Kidney (tissue), 14 donors: ENCODE measurements around the gene EEF1A1. TPM values are rescaled to one million over a fixed set of nuclear protein-coding genes. Genes with fewer than 3 reads are reported as not detected.
"Not testable (repeated sequence)": the region's sequence is repeated elsewhere in the genome, so short reads cannot be mapped to it uniquely, and the experiment has no call there.

Experiments used
- DNase-seq, 5 donors: peaks; one replicate each; pipeline ENCODE4 v3.0.0-alpha.2; 2013 to 2020
- FAIRE-seq: peaks from 2 replicates; lab custom pipeline; 2012; peaks lifted over from hg19 to GRCh38; lab: Jason Lieb, UNC
- H3K27ac ChIP-seq, 2 donors: one replicate each; pipeline ENCODE4 v1.7.0; 2013; ENCODE audit warnings: low read depth in 2 of 2, low read length in 2 of 2, inconsistent platforms in 1 of 2
- H3K27me3 ChIP-seq: one replicate; pipeline ENCODE4 v1.7.1; 2013; ENCODE audit warnings: low read length, inconsistent platforms; ENCODE audit not compliant: control insufficient read depth, insufficient read depth
- H3K36me3 ChIP-seq, 3 donors: one replicate each; pipeline versions ENCODE4 v1.7.0 to v1.7.1; 2013; ENCODE audit warnings: low read length in 3 of 3, control low read depth in 1 of 3, inconsistent platforms in 1 of 3; ENCODE audit not compliant: insufficient read depth in 3 of 3, control insufficient read depth in 2 of 3
- H3K4me1 ChIP-seq, 3 donors: one replicate each; pipeline versions ENCODE4 v1.7.0 to v1.7.1; 2013; ENCODE audit warnings: low read length in 3 of 3, inconsistent platforms in 1 of 3, low read depth in 1 of 3; ENCODE audit not compliant: control insufficient read depth in 2 of 3, insufficient read depth in 2 of 3
- H3K4me3 ChIP-seq, 3 donors: one replicate each; pipeline versions ENCODE4 v1.7.0 to v1.8.1; 2013; ENCODE audit warnings: low read length in 3 of 3, control low read depth in 1 of 3, inconsistent platforms in 1 of 3
- H3K9ac ChIP-seq, 3 donors: one replicate each; pipeline versions ENCODE4 v1.7.0 to v1.7.1; 2013; ENCODE audit warnings: low read length in 3 of 3, control low read depth in 1 of 3, inconsistent platforms in 1 of 3
- H3K9me3 ChIP-seq, 3 donors: one replicate each; pipeline versions ENCODE4 v1.7.0 to v1.7.1; 2013; ENCODE audit warnings: low read length in 3 of 3, control low read depth in 1 of 3, inconsistent platforms in 1 of 3; ENCODE audit not compliant: control insufficient read depth in 2 of 3, insufficient read depth in 1 of 3
- CTCF ChIP-seq: IDR thresholded peaks from 3 replicates; pipeline ENCODE4 v1.5.1; 2012; ENCODE audit warnings: mild to moderate bottlenecking, moderate library complexity, borderline replicate concordance; ENCODE audit not compliant: insufficient read depth; ENCODE audit errors: extremely low read depth
- intact Hi-C: fragments of 100-400 bp; cut with DNase I; formaldehyde crosslinking; loops from one replicate; pipeline ENCODE4 v1.11.1; 2022
- polyA plus RNA-seq: library from polyadenylated mRNA; stranded (reverse); fragments of 350-450 nt; fragmentation: Illumina TruSeq; extraction: RNeasy Lipid Tissue Mini Kit (QIAGEN cat#74804); gene quantifications from one replicate; pipeline ENCODE4 v1.2.3, GENCODE V29; 2014; ENCODE audit warnings: low read depth, low replicate concordance; ENCODE audit not compliant: insufficient read depth
- total RNA-seq: library from RNA; stranded (reverse); fragmentation: NEBNext Ultra II Directional; extraction: Animal tissue kit (Norgen Biotek cat#: 25700); gene quantifications from one replicate; pipeline ENCODE4 v1.2.1, GENCODE V29; 2021
- donor health status: control.
- donor health status: control.
- donor health status: control.
- donor health status: control.
- donor health status: control.
- donor health status: DM: yes; HTN: yes; CAD: no.
- donor health status: Normal renal cell carcinoma (clear cell type).

EEF1A1 gene
- total and polyA plus RNA-seq, 2 donors from 2014 or later = 9,725 to 10,277 TPM

DNA sequence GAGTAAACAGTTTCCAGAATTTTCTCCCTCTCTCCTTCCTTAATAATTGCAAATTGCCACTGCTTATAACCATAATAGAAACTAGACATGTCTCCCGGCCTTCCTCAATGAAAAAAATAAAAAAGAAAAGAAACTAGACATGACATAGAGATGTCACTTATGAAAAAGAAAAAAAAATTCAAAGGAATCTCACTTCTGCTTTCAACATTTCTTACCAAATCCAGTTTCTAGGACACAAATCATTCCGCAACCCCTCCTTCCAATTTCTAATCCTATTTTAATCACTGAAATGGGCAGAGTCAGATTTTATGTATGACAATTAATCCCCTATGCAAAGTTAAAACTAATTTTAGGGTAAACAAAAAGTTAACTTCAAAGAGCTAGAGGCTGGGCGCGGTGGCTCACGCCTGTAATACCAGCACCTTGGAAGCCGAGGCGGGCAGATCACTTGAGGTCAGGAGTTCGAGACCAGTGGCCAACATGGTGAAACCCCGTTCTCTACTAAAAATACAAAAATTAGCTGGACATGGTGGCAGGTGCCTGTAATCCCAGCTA is 40.1 kb upstream of the EEF1A1 start:
- no peak overlapping the region for H3K27ac ChIP-seq
- H3K9ac ChIP-seq = no peak overlapping the region
- H3K9me3 ChIP-seq = no peaks in the 10 kb centered on the region
- DNase-seq = no peak
- FAIRE-seq = no peak
- H3K27me3 ChIP-seq = no peaks in the 10 kb centered on the region
- no peak for TF ChIP-seq CTCF
- intact Hi-C loops = no loop called here
- H3K36me3 ChIP-seq = no peaks in the 10 kb centered on the region
- no peak overlapping the region for H3K4me3 ChIP-seq
- H3K4me1 ChIP-seq = peaks cover 0 to under 1% (median 0%) of the 10 kb centered on the region in 3 donors

DNA sequence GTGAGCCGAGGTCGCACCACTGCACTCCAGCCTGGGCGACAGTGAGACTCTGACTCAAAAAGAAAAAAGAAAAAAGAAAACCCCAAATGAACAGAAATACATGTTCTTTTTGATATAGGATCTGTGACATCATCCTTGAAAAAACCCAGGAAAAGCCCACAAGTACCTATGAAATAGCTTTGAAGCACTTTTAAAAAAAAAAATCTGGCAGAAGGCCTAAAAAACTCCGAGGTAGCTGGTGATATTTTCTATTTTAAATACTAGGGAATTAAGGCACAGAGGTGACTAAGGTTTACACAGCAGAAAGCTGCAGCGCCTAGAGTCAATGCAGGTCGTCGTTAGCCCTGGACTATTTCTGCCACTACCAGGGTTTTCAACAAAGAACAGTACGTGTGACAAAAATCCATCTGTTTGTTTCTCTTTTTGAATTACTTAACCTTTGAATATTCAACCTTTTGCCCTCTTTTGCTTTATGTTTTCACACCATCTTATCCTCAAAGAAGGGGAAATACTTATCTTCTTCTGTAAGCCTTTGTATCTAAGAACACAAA is 39.4 kb upstream of the EEF1A1 start:
- no peak for DNase-seq
- Histone ChIP-seq H3K27me3 (no peaks in the 10 kb centered on the region), H3K4me3 (no peak overlapping the region), H3K36me3 (no peaks in the 10 kb centered on the region), H3K9ac (no peak overlapping the region), H3K4me1 (no peaks in the 10 kb centered on the region), H3K27ac (no peak overlapping the region), H3K9me3 (no peaks in the 10 kb centered on the region)
- no peak for FAIRE-seq
- intact Hi-C loops = no loop called here
- no peak for TF ChIP-seq CTCF

GRCh38 chr6:73559399-73559794 is 38.6 kb upstream of the EEF1A1 start:
- H3K27ac ChIP-seq, H3K9ac ChIP-seq, H3K27me3 ChIP-seq, H3K9me3 ChIP-seq, DNase-seq, H3K4me1 ChIP-seq, FAIRE-seq, H3K4me3 ChIP-seq, H3K36me3 ChIP-seq, intact Hi-C loops: not testable (repeated sequence)

DNA sequence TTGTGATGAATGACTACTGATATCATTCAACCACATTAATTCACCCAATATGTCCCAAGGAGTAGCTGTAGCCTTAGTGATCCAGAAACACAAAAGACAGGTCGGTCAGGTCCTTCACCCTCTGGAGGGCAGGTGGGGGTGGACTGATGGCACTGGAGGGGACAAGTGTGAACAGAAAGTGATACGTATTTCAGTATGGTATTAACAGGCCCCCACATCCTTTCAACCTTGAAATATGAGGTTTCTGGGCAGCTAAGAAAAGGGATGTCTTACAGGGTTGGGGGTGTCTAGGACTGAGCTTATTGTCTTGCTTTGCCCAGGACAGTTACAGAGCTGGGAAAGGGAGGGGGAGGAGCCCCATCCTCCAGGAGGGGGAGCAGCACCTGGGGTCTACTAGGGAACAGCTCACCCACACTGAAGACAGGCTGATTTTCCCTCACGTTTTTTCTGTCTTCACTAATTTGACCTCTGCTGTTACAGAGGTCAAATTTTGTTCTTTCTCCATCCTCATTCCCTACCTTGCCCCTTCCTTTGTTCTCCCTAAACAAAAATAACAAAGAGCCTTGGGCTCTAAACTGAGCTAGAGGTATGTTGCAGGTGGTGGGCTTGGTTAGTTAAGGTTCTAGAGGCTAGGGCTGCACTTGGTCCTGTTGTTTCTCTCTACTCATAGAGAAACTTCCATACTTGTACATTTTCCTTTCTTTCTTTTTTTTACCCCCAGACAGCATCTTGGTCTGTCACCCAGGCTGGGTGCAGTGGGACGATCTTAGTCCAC is 38.0 kb upstream of the EEF1A1 start:
- no peaks in the 10 kb centered on the region for H3K4me1 ChIP-seq
- H3K36me3 ChIP-seq = no peaks in the 10 kb centered on the region
- H3K9ac ChIP-seq = no peak overlapping the region
- H3K27me3 ChIP-seq = no peaks in the 10 kb centered on the region
- DNase-seq (no peak), FAIRE-seq (no peak)
- no peak overlapping the region for H3K4me3 ChIP-seq
- no peak overlapping the region for H3K27ac ChIP-seq
- intact Hi-C loops = no loop called here
- no peaks in the 10 kb centered on the region for H3K9me3 ChIP-seq
- no peak for TF ChIP-seq CTCF
